H1 (cell line): ENCODE data around the gene PCDHGB3. TPM values are rescaled to one million over a fixed set of nuclear protein-coding genes. Genes with fewer than 3 reads are reported as not detected.

Source experiments
- CTCF ChIA-PET: fragments of 300-600 bp; sonication (Branson Sonifier 250); formaldehyde crosslinking; loops from one replicate; lab custom pipeline; 2021; ENCODE audit not compliant: partially characterized antibody; lab: Charles Lee
- POLR2A ChIA-PET: fragments of 300-600 bp; sonication (Branson Sonifier 250); formaldehyde crosslinking; loops from one replicate; lab custom pipeline; 2021; ENCODE audit warnings: inconsistent platforms; ENCODE audit not compliant: partially characterized antibody; lab: Charles Lee
- DNase-seq, 2 experiments: peaks; one replicate each; pipeline versions ENCODE4 v3.0.0 to v3.0.0-alpha.2; 2010 to 2022; ENCODE audit warnings: low spot score in 2 of 2, low read depth in 1 of 2, mixed read lengths in 1 of 2
- FAIRE-seq: peaks from 2 replicates; lab custom pipeline; 2011; peaks lifted over from hg19 to GRCh38; lab: Jason Lieb, UNC
- H2AFZ ChIP-seq: 2 replicates; pipeline ENCODE4 v1.8.1; 2012; ENCODE audit warnings: low read length, inconsistent platforms
- H2AK5ac ChIP-seq: 2 replicates; pipeline ENCODE4 v1.6.1; 2013; ENCODE audit warnings: low read depth, low read length
- H2BK120ac ChIP-seq: replicated peaks from 2 replicates; pipeline ENCODE3; 2013; ENCODE audit warnings: low read depth, low read length, inconsistent platforms
- H2BK12ac ChIP-seq: 2 replicates; pipeline ENCODE4 v1.6.1; 2013; ENCODE audit warnings: low read depth, low read length
- H2BK15ac ChIP-seq: 2 replicates; pipeline ENCODE4 v1.6.1; 2013; ENCODE audit warnings: low read length
- H2BK20ac ChIP-seq: 2 replicates; pipeline ENCODE4 v1.6.1; 2013; ENCODE audit warnings: low read length
- H2BK5ac ChIP-seq: 2 replicates; pipeline ENCODE4 v1.6.1; 2013; ENCODE audit warnings: low read depth, low read length
- H3K14ac ChIP-seq: 2 replicates; pipeline ENCODE4 v1.6.1; 2013; ENCODE audit warnings: inconsistent platforms; ENCODE audit not compliant: insufficient read length
- H3K18ac ChIP-seq: 2 replicates; pipeline ENCODE4 v1.6.1; 2013; ENCODE audit warnings: low read length; ENCODE audit errors: extremely low read depth
- H3K23ac ChIP-seq: 2 replicates; pipeline ENCODE4 v1.6.1; 2013; ENCODE audit warnings: inconsistent platforms; ENCODE audit not compliant: insufficient read length
- H3K23me2 ChIP-seq: 2 replicates; pipeline ENCODE4 v1.6.1; 2013; ENCODE audit warnings: low read depth, low read length
- H3K27ac ChIP-seq: 2 replicates; pipeline ENCODE4 v1.6.1; 2011; ENCODE audit warnings: low read depth, low read length, inconsistent platforms
- H3K27me3 ChIP-seq, 4 experiments: replicated peaks in 1 of 4; 1 replicate in 1 of 4; 2 replicates in 3 of 4; pipeline versions ENCODE4 v1.6.1 to v1.8.1; 2011 to 2013; ENCODE audit warnings: low read length in 3 of 4, mild to moderate bottlenecking in 3 of 4, inconsistent platforms in 2 of 4, mixed read lengths in 2 of 4, moderate library complexity in 1 of 4; ENCODE audit not compliant: control insufficient read depth in 3 of 4, insufficient read depth in 3 of 4; ENCODE audit errors: extremely low read depth in 1 of 4
- H3K36me3 ChIP-seq, 4 experiments: 2 replicates each; pipeline versions ENCODE4 v1.6.1 to v1.8.1; 2011 to 2013; ENCODE audit warnings: mild to moderate bottlenecking in 4 of 4, low read length in 3 of 4, moderate library complexity in 2 of 4, control low read depth in 1 of 4, inconsistent platforms in 1 of 4; ENCODE audit not compliant: insufficient read depth in 4 of 4, control insufficient read depth in 2 of 4
- H3K4ac ChIP-seq: replicated peaks from 2 replicates; pipeline ENCODE3; 2013; ENCODE audit warnings: low read length, low read depth, mixed read lengths, inconsistent platforms; ENCODE audit not compliant: insufficient read length
- H3K4me1 ChIP-seq, 4 experiments: replicated peaks in 1 of 4; 1 replicate in 1 of 4; 2 replicates in 3 of 4; pipeline versions ENCODE4 v1.6.1 to v1.8.1; 2011 to 2013; ENCODE audit warnings: low read length in 3 of 4, inconsistent platforms in 2 of 4, mixed read lengths in 1 of 4; ENCODE audit not compliant: insufficient read depth in 4 of 4, control insufficient read depth in 3 of 4
- H3K4me2 ChIP-seq, 2 experiments: 2 replicates each; pipeline versions ENCODE4 v1.6.1 to v1.8.1; 2011 to 2013; ENCODE audit warnings: low read depth in 2 of 2, low read length in 2 of 2, control low read depth in 1 of 2, inconsistent platforms in 1 of 2, mild to moderate bottlenecking in 1 of 2; ENCODE audit not compliant: insufficient read depth in 1 of 2
- H3K4me3 ChIP-seq, 4 experiments: fragments of 200-600, 300-600 bp in 1 of 4; sonication (generic), shearing (Covaris generic), sonication (Bioruptor Twin) in 1 of 4; 2 replicates each; pipeline versions ENCODE4 v1.5.1 to v1.8.1; 2011 to 2016; ENCODE audit warnings: low read length in 4 of 4, low read depth in 3 of 4, control low read depth in 2 of 4, inconsistent platforms in 2 of 4, mild to moderate bottlenecking in 2 of 4, mixed read lengths in 1 of 4, moderate library complexity in 1 of 4; ENCODE audit not compliant: insufficient read depth in 2 of 4; ENCODE audit errors: extremely low read depth in 1 of 4
- H3K56ac ChIP-seq: replicated peaks from 2 replicates; pipeline ENCODE3; 2013; ENCODE audit warnings: low read depth, mild to moderate bottlenecking, mixed read lengths, low read length, inconsistent platforms; ENCODE audit not compliant: insufficient read length
- H3K79me1 ChIP-seq: 2 replicates; pipeline ENCODE4 v1.6.1; 2013; ENCODE audit warnings: low read depth, low read length, control low read depth
- H3K79me2 ChIP-seq, 2 experiments: 2 replicates each; pipeline versions ENCODE4 v1.6.1 to v1.8.1; 2012 to 2013; ENCODE audit warnings: low read length in 2 of 2, mild to moderate bottlenecking in 2 of 2, inconsistent platforms in 1 of 2; ENCODE audit not compliant: insufficient read depth in 2 of 2, control insufficient read depth in 1 of 2
- H3K9ac ChIP-seq, 4 experiments: replicated peaks in 1 of 4; 1 replicate in 1 of 4; 2 replicates in 3 of 4; pipeline versions ENCODE4 v1.6.1 to v1.8.1; 2011 to 2013; ENCODE audit warnings: low read depth in 3 of 4, low read length in 3 of 4, control low read depth in 2 of 4, mild to moderate bottlenecking in 2 of 4, moderate library complexity in 2 of 4, inconsistent platforms in 1 of 4; ENCODE audit errors: extremely low read depth in 1 of 4
- H3K9me3 ChIP-seq, 2 experiments: 2 replicates each; pipeline versions ENCODE4 v1.6.1 to v1.8.1; 2012 to 2013; ENCODE audit warnings: mild to moderate bottlenecking in 2 of 2, moderate library complexity in 2 of 2, control low read depth in 1 of 2, inconsistent platforms in 1 of 2, low read depth in 1 of 2, low read length in 1 of 2, mixed read lengths in 1 of 2; ENCODE audit not compliant: insufficient read depth in 2 of 2
- H4K20me1 ChIP-seq, 2 experiments: replicated peaks in 1 of 2; 2 replicates each; pipeline versions ENCODE3 to v1.8.1; 2011 to 2013; ENCODE audit warnings: inconsistent platforms in 2 of 2, low read length in 2 of 2, mild to moderate bottlenecking in 1 of 2; ENCODE audit not compliant: insufficient read depth in 2 of 2, control insufficient read depth in 1 of 2
- H4K5ac ChIP-seq: 2 replicates; pipeline ENCODE4 v1.6.1; 2013; ENCODE audit warnings: low read length, low read depth, mixed read lengths, inconsistent platforms; ENCODE audit not compliant: insufficient read length
- H4K8ac ChIP-seq: 2 replicates; pipeline ENCODE4 v1.8.0; 2013; ENCODE audit warnings: mild to moderate bottlenecking, moderate library complexity, low read length, inconsistent platforms; ENCODE audit not compliant: insufficient read depth; ENCODE audit errors: extremely low read depth
- H4K91ac ChIP-seq: replicated peaks from 2 replicates; pipeline ENCODE3; 2013; ENCODE audit warnings: low read length, mixed read lengths, inconsistent platforms; ENCODE audit not compliant: insufficient read length
- BACH1 ChIP-seq: IDR thresholded peaks from 2 replicates; pipeline ENCODE4 v1.6.1; 2012; ENCODE audit warnings: low read length, improper control_type of control experiment
- CBX5 ChIP-seq: fragments of 300-800, 300-1000 bp; sonication (generic); IDR thresholded peaks from 2 replicates; pipeline ENCODE4 v1.7.1; 2016; ENCODE audit warnings: antibody characterized with exemption, low read length, low read depth
- CEBPB ChIP-seq: IDR thresholded peaks from 2 replicates; pipeline ENCODE4 v1.6.1; 2012; ENCODE audit warnings: low read depth, low read length
- POU5F1 ChIP-seq: IDR thresholded peaks from 2 replicates; pipeline ENCODE4 v1.6.1; 2011; ENCODE audit warnings: low read depth, mild to moderate bottlenecking, low read length, moderate library complexity
- RAD21 ChIP-seq, 2 experiments: IDR thresholded peaks in 1 of 2; conservative IDR thresholded peaks in 1 of 2; 2 replicates each; pipeline ENCODE4 v1.6.1; 2011; ENCODE audit warnings: low read depth in 2 of 2, low read length in 2 of 2, improper control_type of control experiment in 1 of 2, inconsistent platforms in 1 of 2, mild to moderate bottlenecking in 1 of 2, moderate library complexity in 1 of 2
- SAP30 ChIP-seq: fragments of 300-600 bp; sonication (generic); IDR thresholded peaks from 2 replicates; pipeline ENCODE4 v1.7.1; 2012; ENCODE audit warnings: low read length, moderate library complexity, mild to moderate bottlenecking, inconsistent platforms; ENCODE audit not compliant: insufficient read depth, insufficient replicate concordance
- SIX5 ChIP-seq: IDR thresholded peaks from 2 replicates; pipeline ENCODE4 v1.6.1; 2011; ENCODE audit warnings: mild to moderate bottlenecking, low read depth, low read length
- WGBS, 2 experiments: shearing (Covaris generic) in 1 of 2; methylation state at CpG; one replicate each; pipeline versions ENCODE4 v1.1.6 to v1.1.7; 2013 to 2015; ENCODE audit warnings: low lambda C conversion rate in 2 of 2, mixed read lengths in 2 of 2, inconsistent platforms in 1 of 2, low coverage in 1 of 2, missing lambda C conversion rate in 1 of 2; ENCODE audit not compliant: insufficient replicate concordance in 2 of 2, insufficient coverage in 1 of 2, insufficient read length in 1 of 2; ENCODE audit errors: extremely low coverage in 1 of 2, missing lambda C conversion rate in 1 of 2; 5-methylcytosine and 5-hydroxymethylcytosine counted together
- polyA plus RNA-seq, 7 experiments: library from polyadenylated mRNA; depleted of rRNA in 3 of 7; stranded (reverse) in 5 of 7; unstranded in 2 of 7; fragments of >200 nt in 5 of 7; fragments of 200-250 nt in 2 of 7; gene quantifications; 1 replicate in 5 of 7; 2 replicates in 1 of 7; 4 replicates in 1 of 7; pipeline versions ENCODE4 v1.2.1 to v1.2.3, GENCODE V29; 2011 to 2013; ENCODE audit warnings: missing spikeins in 2 of 7, mixed read lengths in 2 of 7
- total RNA-seq: library from RNA; stranded (reverse); fragmentation: NEBNext Ultra II Directional; extraction: Animal tissue kit (Norgen Biotek cat#: 25700); gene quantifications from 2 replicates; pipeline ENCODE4 v1.2.1, GENCODE V29; 2021

The PCDHGB3 gene
- total and polyA plus RNA-seq, 2 of the 8 experiments (the other 6 are each of a cell fraction or from before 2014, with no cell fraction given): 1.6 to 1.9 TPM

DNA sequence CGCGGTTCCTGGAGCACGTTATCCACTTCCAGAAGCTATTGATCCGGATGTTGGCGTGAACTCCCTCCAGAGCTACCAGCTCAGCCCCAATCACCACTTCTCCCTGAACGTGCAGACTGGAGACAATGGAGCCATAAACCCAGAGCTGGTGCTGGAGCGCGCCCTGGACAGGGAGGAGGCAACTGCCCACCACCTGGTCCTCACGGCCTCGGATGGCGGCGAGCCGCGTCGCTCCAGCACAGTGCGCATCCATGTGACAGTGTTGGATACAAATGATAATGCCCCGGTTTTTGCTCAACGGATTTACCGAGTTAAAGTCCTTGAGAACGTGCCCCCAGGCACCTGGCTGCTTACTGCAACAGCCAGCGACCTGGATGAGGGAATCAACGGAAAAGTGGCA lies 33.3 kb downstream of the PCDHGB3 start:
- no peak overlapping the region for H3K14ac ChIP-seq

More for the DNA sequence above, 33.3 kb downstream of the PCDHGB3 start:
- no peaks in the 10 kb centered on the region for H3K27me3 ChIP-seq
- H3K4me1 ChIP-seq: no peaks in the 10 kb centered on the region
- H2BK5ac ChIP-seq: no peak overlapping the region
- H3K23me2 ChIP-seq: peaks cover 2% of the 10 kb centered on the region; the same call in 1 of the 2 replicates
- H3K79me2 ChIP-seq: no peaks in the 10 kb centered on the region
- DNase-seq: no peak
- H3K4ac ChIP-seq: no peak overlapping the region
- H4K5ac ChIP-seq: no peak overlapping the region
- FAIRE-seq: no peak
- H4K8ac ChIP-seq: no peak overlapping the region
- no peak overlapping the region for H2BK15ac ChIP-seq
- CTCF ChIA-PET: interaction anchor here (0.6 to 23.3 kb wide), 17 partner anchors 10 to 248 kb away, joined by 3 to 1236 read pairs (median 4); partner anchors contain the start of genes PCDHGA10, PCDHGA11, PCDHGA8 and PCDHGB1
- no peak overlapping the region for H3K23ac ChIP-seq
- H3K4me3 ChIP-seq: no peak overlapping the region
- H4K20me1 ChIP-seq: no peaks in the 10 kb centered on the region
- H3K9me3 ChIP-seq: peaks cover 26 to 40% of the 10 kb centered on the region in 2 experiments
- no peak overlapping the region for H3K4me2 ChIP-seq
- no peaks in the 10 kb centered on the region for H3K79me1 ChIP-seq
- TF ChIP-seq SIX5 (no peak), CBX5 (no peak), CEBPB (no peak), RAD21 (IDR thresholded peaks at IDR 0.05 in 1 of 2, conservative IDR thresholded peaks at IDR 0.05 in 1 of 2; ENCODE audit: low read depth in 2 of 2, low read length in 2 of 2) (no peak), SAP30 (no peak), BACH1 (no peak), POU5F1 (no peak)
- TF ChIP-seq, all 59 proteins: peak for 0
- H4K91ac ChIP-seq: no peak overlapping the region
- no peak overlapping the region for H2AFZ ChIP-seq
- H2BK120ac ChIP-seq: no peak overlapping the region
- H2BK20ac ChIP-seq: no peak overlapping the region
- H3K56ac ChIP-seq: no peak overlapping the region
- no peak overlapping the region for H3K27ac ChIP-seq
- no peak overlapping the region for H3K9ac ChIP-seq
- H3K36me3 ChIP-seq: peaks cover 0 to 12% (median 0%) of the 10 kb centered on the region in 4 experiments; a peak in 1 of 8 replicates
- H2AK5ac ChIP-seq: no peak overlapping the region
- H3K18ac ChIP-seq: no peak overlapping the region
- no peak overlapping the region for H2BK12ac ChIP-seq
- WGBS, 2 experiments: 88% methylated on average over 22 of the region's 22 CpGs; no CpG with 5 or more reads in 1 of the 2 experiments
- POLR2A ChIA-PET: no interaction called here
